ENCODE data around the gene CTTN.
"Not testable (repeated sequence)": the region's sequence is repeated elsewhere in the genome, so short reads cannot be mapped to it uniquely, and the experiment has no call there.

CTTN gene

DNA sequence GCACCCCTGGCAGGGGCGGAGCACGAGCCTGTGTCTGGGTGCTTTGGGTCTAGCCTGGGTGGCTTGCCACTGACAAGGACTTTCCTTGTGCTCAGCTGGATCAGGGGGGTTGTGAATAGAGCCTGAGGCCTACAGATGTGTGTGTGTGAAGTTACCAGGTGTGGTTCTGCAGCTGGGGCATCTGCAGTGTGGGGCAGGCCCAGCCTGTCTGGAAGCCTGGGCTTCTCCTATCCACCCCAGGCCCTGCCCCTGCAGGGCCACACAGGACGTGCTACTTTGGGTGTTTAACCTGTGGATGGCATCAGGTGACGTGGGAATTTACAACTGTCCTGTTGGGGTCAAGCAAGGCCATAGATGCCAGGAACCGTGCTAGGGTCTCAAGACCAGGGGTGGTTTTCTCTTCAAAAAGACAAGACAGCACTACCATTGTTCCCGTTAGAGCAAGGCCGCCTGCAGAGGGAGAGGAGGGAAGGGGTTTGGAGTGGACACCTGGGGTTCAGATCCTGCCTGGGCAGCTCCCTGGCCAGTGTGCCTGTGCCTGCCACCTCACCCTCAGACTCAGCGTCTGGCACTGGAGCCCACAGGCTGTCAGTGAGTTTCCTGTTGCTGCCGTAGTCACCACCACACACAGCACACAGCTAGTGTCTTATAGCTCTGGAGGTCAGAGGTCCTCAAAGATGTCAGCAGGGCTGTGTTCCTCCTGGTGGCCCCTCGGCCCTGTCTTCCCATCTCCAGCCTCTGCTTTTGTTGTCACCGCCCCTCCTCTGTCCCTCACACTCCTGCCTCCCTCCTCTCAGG is 31.6 kb downstream of the CTTN start:
- no peak for DNase-seq

- no peak for DNase-seq
Observed at GRCh38 chr11:70430671-70431574, 32.6 kb downstream of the CTTN start.

DNA sequence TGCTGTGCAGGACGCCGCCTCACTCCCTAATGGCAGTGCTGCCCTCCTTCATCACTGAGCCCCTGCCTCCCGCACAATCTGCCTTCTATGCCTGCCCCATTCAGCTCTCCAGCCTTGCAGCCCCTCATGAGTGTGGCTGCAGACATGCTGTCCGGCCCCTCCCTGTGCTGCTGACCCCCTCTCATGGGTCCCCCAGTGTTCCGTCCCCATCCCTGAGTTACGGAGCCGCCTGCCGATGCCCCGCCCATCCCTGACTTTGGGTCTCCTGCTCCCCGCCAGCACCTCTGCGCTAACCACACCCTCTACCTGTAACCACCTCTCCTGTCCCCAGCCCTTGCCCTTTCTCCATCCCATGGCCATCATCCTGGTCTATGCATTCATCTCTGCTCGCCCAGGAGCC is 33.3 kb downstream of the CTTN start:
- no peak for DNase-seq

- DNase-seq, result no peak
Observed at GRCh38 chr11:70432065-70432464, 33.7 kb downstream of the CTTN start.

DNA sequence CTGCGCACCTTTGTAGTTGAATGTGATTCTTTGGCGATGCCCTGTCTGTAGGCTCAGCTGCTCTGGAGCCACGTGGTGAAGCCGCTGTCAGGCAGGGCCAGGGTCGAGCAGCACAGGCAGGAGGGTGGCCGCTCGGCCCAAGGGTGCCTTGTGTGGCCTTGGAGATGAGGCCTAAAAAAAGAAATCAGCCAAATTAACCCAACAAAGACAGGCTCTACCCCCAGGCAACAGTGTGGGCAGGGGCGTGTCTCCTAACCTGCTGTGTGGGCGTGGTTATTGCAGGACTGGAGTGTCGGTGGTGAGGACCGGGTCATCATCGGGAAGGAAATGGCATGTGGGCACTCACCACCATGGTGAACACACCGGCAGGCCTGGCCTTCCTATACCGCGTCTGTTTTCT is 34.3 kb downstream of the CTTN start:
- DNase-seq, result no peak

DNA sequence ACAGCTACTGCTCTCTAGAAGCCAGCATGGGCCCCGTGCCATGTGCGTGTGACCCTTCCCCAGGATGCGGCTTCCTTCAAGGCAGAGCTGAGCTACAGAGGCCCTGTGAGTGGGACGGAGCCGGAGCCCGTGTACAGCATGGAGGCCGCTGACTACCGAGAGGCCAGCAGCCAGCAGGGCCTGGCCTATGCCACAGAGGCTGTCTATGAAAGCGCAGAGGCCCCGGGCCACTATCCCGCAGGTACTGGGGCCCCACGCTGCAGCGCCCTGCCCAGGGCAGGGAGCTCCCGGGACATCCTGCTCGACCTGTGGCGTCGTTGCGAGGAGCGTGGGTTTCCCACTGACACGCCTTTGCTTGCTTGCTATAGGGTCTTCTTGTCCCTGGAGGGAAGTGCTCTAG is 34.7 kb downstream of the CTTN start:
- DNase-seq, result no peak

GRCh38 chr11:70433526-70433925 is 35.2 kb downstream of the CTTN start:
- DNase-seq, result no peak

GRCh38 chr11:70433966-70434812 is 35.9 kb downstream of the CTTN start:
- no peak for DNase-seq

- DNase-seq, result no peak
Observed at GRCh38 chr11:70434813-70435278, 36.5 kb downstream of the CTTN start.

- no peak for DNase-seq
Observed at GRCh38 chr11:70435361-70435760, 37.0 kb downstream of the CTTN start.

DNA sequence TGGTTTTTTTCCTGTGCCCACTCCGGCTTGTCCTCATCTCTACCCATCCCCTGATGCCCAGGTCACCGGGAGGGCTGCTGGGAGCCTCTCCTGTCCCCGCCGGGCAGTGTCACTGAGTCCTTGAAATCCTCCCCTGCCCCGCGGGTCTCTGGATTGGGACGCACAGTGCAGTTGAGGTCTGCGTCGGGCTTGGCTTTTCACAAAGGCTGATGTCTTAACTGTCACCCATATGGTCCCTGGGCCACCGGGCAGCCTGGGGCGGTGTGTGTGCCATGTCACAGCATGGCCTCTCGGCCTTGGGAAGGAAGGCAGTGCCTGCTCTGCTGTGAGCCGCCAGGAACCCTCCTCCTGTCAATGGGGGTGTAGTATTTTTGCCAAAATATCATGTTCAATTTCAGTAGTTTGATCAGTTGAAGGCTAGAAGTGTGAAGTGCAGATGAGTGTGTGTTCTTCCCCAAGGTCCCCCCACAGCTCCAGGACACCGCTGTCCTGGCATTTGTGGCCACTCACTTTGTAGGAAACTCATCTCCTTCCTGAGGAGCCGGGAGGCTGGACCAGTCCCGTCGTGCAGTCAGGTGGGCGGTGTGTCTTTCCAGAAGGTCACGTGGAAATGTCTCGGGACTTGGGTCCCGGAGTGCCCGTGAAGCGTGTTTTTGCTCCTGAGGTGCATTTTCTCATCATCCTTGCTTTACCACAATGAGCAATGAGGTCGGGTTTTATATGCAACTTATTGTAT is 37.6 kb downstream of the CTTN start:
- no peak for DNase-seq

GRCh38 chr11:70436501-70436860 is 38.2 kb downstream of the CTTN start:
- DNase-seq, result no peak

GRCh38 chr11:70437111-70437784 is 38.9 kb downstream of the CTTN start:
- DNase-seq, result no peak

DNA sequence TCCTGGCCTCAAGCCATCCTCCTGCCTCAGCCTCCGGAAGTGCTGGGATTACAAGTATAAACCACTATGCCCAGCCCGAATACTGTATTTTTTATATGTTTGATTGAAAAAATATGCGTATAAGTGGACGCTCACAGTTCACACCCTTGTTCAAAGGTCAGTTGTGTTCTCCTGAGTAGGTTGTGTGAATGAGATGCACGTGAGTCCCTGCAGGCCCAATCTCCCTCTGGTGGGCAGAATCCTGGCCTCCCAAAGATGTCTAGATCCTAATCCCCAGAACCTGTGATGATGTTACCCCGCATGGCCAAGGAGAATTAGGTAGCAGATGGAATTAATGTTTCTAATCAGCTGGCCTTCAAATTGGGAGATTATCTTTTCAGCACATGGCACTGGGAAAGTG is 41.9 kb downstream of the CTTN start:
- no peak for DNase-seq

- no peak for DNase-seq
Observed at GRCh38 chr11:70443773-70444030, 45.4 kb downstream of the CTTN start.

GRCh38 chr11:70445091-70445490 is 46.8 kb downstream of the CTTN start:
- DNase-seq, result no peak

GRCh38 chr11:70445605-70446004 is 47.3 kb downstream of the CTTN start:
- no peak for DNase-seq

- no peak for DNase-seq
Observed at GRCh38 chr11:70448983-70449567, 50.7 kb downstream of the CTTN start.

DNA sequence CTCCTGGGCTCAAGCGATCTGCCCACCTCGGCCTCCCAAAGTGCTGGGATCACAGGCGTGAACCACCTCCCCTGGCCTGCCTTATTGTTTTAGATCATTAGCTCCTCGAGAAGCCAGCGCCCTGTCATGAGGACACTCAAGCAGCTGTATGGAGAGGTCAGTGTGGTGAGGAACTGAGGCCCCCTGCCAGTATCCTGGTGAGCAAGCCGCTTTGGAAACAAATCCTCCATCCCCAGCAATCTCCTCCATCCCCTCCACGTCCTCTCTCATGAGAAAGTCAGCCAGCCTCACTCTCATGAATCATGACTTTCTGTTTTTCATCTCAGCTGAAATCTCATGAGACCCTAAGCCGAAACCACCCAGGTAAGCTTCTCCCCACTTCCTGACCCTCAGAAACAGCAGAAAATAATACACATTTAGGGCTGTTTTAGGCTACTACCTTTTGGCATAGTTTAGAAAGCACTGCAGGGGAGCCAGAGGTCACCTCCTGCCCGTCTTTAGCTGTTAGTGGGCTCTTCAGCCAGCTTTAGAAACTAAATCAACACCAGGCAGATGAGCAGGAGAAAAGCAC is 56.0 kb downstream of the CTTN start:
- no peak for DNase-seq

- not testable (repeated sequence) for DNase-seq
Observed at GRCh38 chr11:70454811-70455210, 56.5 kb downstream of the CTTN start.

DNA sequence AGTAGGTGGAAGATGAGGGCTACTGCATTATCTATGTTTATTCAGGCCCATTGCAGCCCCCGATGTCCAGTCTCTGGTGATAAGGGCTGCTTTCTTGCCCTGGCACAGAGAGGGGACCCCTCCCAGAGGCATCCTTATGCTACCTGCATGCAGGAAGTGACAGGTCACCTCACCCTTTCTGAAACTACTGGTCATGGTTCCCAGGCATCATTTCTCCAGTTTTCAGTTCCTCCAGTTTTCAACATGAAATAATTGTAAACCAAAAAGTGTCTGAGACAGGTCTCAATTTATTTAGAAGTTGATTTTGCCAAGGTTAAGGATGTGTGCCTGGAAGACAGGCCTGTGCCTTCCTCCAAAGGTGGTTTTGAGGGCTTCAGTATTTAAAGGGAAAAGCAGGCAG is 57.0 kb downstream of the CTTN start:
- no peak for DNase-seq
